ENCODE results near the gene GAPVD1.

GRCh38 chr9:125295657-125296056 is 34.0 kb downstream of the GAPVD1 start:
- TF ChIP-seq CTCF (IDR thresholded peaks at IDR 0.05), result no peak
- TF ChIP-seq REST (IDR thresholded peaks at IDR 0.05), result no peak
- no peak for TF ChIP-seq MAX (IDR thresholded peaks at IDR 0.05)
- no peak for TF ChIP-seq JUN (IDR thresholded peaks at IDR 0.05)
- TF ChIP-seq CHD4 (IDR thresholded peaks at IDR 0.05; ENCODE audit: borderline replicate concordance), result no peak
- TF ChIP-seq ELK1 (IDR thresholded peaks at IDR 0.05; ENCODE audit: low read depth, low read length), result no peak
- TF ChIP-seq HOXB13 (CRISPR knock-in tag; IDR thresholded peaks at IDR 0.05; ENCODE audit: low read depth), result no peak
- no peak for TF ChIP-seq BHLHE40 (IDR thresholded peaks at IDR 0.05; ENCODE audit: low read depth, low read length)

All from A549 (cell line).